Inferior parietal cortex (tissue), 1 donor: Measurements from ENCODE around the gene SFMBT1.
"Not testable (repeated sequence)": the region's sequence is repeated elsewhere in the genome, so short reads cannot be mapped to it uniquely, and the experiment has no call there.

Source experiments
- DNase-seq: peaks from one replicate; pipeline ENCODE4 v3.0.0-alpha.2; 2016; ENCODE audit errors: extremely low spot score

Gene SFMBT1

DNA sequence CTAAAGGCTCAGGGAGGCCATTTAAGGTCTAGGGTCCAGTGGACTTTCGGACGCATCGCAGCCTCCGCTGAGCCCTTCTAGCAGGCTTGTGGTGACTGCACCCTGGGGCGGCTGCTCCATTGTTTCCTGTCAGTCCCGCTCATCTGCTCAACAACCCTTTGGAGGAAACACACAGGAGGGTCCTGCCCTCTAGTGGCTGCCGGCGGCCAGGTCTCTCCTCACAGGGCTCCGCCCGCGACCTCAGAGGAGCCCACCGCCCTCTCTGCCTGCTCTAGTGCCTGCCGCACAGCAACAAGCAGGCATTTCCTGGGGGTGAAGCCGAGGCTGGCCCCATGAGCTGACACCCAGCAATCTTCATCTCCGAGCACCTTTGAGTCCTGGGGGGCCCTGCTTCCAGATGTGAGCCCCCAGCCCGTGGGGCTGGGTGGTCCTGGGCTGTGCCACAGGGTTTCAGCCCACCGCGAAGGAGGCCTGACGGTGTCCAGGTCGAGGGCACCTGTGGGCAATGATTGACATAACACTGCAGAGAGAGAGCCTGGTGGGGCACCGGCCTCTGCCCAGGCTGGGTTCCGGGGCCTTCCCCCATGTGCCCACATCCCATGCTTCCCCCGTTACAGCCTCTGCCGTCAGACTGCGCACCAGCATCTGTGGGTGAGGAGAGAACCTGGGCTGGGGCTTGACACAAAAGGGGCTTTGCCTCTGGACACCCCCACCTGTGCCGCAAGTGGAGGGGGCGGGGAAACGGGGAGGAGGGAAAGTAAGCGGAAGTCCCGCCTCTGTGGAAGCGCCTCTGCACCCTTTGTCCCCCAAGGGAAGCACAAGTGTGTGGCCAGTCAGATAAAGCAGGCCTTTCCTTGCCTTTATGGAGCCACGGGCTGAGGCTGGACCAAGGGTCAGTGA is 27.0 kb upstream of the SFMBT1 start:
- peak; percentile 78 for DNase-seq

DNA sequence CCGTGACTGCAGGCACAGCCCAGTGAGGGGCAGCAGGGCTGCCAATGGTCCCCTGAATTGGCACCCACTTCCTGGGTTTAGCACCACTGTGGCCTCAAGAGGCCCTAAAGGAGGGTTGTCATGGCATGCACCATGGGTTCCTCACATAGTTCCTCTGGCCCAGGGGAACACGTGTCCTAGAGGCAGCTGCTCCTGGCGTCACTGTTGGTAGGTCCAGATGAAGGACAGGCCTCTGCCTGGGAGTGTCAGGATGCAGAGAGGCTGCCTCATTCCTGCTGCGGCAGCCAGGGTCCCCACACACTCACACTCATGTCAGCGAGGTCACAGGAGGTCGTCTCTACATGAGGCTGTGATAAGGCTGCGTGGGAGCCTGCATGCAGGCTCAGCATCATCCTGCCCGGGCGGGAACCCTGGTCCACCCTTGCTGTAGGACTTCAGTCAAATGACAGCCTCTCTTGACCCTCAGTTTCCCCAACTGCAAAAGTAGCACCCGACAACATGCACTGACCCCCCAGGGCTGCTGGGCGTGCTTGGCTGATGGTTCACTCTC is 26.1 kb upstream of the SFMBT1 start:
- no peak for DNase-seq

DNA sequence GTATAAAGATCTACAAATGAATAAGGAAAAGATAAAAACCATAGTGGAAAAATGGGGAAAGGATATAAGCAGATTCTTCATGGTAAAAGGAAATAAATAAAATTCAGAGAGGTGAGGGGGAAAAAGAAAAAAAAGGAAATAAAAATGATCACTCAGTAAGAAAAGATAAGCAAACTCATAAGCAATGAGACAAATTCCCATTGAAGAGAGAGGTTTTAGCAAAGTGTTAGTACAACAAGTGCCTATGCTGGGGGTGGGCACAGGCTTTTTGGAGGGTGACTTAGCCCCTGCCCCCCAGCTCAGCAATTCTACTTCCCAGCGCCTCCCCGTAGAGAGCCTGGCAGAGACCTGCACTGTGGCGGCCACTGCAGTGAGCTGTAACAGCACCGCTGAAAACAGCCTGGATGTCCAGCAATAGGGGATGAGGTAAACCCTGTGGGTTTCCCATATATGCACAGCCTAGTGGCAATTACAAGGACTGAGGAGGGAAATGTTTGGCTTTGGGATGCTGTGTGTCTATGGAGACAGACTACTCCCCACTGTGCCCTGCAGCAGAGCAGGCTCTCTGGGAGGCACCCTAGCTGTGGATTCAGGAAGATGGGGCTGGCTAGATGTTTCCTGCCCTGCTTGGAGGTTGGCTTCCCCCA is 23.7 kb upstream of the SFMBT1 start:
- DNase-seq: no peak

DNA sequence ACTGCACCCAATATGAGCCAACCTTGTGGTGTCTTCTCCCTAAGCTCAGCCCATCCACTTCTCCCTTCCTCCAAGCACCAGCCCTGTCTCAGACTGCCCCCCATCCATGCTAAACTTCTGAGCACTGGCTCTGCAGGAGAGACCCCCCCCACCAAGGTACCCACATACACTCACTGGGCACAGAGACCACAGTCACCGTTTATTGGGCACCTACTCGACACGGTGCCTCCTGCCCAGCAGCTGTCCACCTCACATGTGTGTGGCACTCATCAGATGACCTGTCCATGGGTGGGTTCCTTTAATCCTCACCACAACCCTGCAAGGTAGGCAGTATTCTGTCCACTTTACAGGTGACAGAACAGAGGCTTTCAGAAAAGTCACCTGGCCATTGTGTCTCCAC is 22.3 kb upstream of the SFMBT1 start:
- DNase-seq: no peak

DNA sequence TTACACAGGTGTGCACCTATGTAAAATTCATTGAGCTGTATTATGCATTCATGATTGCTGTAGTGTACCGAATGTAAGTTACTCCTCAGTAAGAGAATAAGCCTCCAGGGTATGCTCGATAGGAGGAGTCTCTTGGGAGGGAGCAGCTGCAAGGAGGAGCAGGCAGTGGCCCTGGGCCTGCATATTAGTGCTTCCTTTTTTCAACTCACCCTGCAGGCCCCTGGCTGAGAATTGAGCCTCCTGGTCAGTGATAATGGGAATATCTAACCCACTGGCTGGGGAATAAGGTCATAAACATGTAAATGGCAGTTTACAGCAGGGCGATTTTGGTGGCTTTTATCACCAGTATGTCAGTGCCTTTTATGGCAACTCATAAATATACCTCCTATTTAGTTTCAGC is 21.7 kb upstream of the SFMBT1 start:
- DNase-seq: no peak

DNA sequence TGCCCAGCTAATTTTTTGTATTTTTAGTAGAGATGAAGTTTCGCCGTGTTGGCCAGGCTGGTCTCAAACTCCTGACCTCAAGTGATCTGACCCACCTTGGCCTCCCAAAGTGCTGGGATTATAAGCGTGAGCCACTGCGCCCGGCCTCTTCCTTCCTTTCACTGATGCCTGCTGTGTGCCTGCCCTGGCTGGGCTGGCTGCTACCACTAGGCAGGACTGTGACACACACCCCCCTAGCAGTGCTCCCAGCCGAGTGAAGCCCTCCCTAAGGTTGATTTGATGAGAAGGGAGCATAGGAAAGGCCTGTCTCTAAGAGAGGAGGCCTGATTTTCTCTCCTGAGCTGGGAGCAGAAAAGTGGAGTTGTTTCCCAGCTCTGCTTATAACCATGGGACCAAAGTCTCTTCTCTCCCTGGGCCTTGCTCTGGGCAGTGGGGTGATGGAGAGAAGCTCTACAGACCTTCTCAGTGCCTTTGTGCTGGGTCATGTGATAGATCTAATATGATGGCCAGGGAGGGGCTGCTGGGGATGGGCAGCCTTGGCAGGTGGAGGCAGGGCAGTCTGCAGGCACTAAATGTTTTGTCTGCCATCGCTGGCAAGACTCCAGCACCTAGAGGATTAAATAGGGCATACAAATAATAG is 20.1 kb upstream of the SFMBT1 start:
- DNase-seq: no peak

DNA sequence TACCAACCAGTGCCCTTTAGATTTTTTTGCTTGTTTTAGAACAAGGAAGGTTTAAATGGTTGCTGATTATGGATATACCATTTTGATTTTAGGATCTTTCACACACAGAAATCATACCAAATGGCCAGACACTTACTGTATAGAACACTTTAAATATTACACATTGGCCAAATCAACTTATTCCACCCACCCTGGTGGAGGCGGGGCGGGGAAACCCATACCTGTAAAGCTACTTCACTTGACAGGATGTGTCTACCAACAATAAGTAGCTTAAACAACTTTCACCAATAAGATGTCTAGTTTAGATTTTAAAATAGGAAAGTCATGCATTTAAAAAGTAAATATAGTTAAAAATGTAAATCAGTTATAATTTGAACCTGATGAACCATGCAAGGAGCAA is 17.0 kb upstream of the SFMBT1 start:
- no peak for DNase-seq

DNA sequence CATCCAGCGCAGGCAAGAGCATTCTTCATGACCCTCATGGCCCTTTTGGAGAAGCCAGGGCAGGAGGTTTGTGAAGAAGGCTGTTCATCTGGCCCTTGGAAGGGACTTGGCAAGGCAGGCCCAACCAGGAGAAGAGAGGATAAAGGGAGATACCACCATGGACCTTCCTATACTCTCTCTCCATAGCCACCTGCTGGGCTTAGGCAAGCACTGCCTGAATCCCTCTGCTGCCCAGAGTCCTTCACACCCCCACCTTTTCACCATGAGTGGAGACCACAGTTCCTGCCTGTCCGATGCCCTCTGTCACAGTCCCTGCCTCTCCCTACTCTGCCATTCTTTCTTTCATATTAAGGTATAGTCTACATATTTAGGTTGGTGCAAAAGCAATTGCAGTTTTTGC is 10.6 kb upstream of the SFMBT1 start:
- no peak for DNase-seq

DNA sequence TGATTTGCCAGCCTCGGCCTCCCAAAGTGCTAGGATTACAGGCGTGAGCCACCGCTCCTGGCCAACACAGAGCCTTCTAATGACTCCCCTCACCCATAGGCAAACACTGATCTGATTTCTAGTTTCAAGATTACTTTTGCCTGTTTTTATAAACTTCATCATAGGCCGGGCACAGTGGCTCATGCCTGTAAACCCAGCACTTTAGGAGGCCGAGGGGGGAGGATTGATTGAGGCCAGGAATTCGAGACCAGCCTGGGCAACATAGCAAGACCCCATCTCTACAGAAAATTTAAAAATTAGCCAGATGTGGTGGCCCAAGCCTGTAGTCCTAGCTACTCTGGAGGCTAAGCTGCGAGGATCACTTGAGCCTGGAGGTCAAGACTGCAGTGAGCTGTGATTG is 8.4 kb upstream of the SFMBT1 start:
- DNase-seq: not testable (repeated sequence)

DNA sequence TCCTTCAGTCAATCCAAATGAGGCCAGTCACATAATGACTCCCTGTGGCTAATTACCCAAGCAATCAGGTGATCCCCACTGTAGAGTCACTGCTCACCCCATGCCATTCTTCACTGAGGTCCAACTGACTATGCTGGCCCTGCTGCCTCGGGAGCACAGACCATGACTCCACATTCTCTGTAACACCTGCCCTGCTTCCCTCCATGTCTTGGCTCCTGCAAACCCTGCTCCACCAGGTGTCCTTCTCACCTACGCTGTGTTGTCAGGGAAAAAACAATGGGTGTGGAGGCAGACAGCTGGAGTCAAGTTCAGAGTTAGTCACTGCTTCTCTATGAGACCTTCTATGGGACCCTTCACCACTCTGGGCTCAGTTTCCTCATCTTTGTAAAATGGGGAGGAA is 6.1 kb upstream of the SFMBT1 start:
- no peak for DNase-seq

DNA sequence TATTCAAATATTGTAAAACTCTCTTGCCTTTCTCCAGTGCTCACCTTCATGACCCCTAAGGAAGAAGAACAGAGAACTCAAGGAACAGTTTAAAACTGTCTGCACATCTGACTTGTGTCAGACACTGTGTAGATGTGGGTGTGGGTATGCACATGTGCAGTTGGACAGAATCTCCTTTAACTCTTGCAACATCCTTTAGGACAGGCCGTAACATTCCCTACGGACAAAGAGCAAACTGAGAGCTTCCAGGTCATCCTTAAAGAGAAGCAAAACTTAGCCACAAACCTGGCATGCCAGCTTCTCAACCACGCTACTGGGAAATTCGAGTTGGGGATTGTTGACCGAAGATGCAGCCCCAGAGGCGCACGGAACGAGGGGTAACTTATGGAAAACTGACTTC is 4.1 kb upstream of the SFMBT1 start:
- DNase-seq: no peak

DNA sequence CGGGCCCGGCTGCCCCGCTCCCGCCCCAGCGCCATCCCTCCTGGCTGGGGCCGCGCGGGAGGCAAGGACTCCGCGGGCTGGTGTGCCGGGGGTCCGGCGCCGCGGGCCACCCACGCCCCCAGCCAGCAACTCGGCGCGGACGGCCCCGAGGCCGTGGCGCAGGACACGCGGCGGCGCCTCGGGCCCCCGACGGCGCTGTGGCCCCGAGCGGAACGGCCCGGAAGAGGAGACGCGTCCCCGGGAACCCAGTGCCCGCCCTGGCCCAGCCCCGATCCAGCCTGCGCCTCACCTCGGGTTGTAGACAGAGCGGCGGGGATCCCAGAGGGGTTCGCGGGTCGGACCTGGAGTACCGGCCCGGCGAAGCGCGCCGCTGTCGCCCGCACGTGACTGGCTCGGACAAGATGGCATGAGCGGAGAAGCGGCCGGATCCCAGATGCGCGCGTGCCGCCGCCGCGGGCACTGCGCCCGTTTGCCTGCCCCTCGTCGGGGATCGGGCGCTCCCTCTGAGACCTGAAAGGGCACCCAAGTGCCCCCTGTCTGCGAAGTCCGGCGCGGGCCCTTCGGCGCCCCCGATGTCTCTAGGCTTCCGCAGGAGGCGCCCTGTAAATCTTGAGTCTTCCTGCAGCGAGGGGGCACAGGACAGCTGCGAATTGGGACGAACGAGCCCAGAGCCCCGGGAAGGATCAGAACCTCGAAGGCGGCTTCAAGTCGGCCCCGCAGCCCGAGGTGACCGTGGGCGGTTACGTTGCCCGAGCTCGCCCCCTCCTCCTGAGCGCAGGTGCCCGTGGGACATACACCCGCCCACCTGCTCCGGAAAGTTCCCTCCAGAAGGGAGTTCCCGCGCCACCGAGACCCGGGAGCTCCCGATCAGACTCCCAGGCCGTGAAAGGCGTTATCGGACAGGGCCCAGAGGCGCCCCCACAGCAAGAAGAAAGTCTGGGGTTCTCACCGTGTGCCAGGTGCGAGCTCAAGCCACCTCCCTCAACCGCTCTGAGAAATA is 598 bp upstream of the SFMBT1 start:
- DNase-seq: peak; percentile 25

DNA sequence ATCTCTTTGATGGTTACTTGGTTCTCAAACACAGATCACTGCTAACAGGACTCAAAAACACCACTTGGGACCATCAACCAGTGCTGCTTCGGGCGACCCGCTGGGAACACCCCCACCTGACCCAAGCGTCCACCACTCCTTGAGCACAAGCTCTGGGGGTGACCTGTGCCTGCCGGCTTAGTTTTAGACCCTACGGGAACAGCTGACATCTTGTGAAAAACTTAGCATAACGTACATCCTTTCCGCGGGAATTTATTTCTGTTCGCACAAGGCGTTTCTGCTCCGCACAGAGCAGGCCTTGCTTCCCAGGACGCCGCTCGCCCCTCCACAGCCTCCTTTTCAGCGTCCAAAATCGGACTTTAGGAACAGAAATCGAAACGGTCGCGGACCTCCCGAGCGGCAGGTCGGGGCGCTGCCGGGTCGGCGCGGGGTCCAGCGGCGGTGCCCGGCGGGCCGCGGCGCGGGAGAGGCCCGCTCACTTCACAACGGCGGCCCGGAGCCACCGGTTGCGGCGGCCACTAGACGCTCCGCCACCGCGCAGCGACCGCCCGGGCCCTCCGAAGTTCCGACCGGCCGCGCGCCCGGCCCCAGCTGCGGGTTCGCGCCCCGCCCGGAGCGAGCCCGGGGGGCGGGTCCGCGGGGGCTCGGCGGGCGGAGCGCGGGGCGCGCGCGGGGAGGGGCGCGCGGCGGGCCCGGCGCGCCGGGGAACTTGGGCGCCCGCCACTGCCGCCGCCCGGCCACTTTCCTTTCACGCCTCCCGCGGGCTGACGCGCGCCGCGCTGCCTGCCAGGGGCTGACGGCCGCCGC is 959 bp downstream of the SFMBT1 start:
- peak; percentile 50 for DNase-seq

DNA sequence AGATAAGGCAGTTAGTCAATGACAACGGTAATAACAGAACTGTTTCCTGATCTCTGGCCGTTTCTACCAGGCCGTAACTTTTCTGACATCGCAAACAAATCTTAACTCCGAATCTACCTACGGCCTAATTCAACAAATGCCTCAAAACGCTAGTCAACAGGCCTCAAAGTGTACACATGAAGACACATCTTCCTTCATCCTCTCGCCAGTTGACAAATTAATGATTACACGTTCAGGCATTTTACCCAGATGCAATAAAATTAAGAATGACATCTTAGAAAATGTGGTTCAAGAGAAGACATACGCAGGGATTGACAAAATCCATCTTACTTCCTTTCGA is 1.5 kb downstream of the SFMBT1 start:
- peak; percentile 47 for DNase-seq

DNA sequence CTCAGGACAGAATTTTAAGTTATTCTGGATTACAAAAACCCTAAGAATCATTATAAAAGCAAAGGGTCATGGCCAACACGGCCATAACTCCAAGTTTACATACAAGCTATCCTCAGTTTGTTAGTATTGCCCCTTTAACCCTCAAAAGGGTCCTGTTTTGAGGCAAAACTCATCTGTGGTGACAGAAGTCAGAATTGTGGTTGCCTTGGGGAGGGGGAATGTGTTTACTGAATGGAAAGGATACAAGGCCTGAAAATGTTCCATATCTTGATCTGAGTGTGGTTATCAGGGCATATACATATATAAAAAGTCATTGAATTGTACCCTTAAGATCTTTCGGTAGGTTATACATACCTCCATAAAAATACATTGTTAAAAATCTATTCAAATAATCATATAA is 2.1 kb downstream of the SFMBT1 start:
- DNase-seq: no peak

DNA sequence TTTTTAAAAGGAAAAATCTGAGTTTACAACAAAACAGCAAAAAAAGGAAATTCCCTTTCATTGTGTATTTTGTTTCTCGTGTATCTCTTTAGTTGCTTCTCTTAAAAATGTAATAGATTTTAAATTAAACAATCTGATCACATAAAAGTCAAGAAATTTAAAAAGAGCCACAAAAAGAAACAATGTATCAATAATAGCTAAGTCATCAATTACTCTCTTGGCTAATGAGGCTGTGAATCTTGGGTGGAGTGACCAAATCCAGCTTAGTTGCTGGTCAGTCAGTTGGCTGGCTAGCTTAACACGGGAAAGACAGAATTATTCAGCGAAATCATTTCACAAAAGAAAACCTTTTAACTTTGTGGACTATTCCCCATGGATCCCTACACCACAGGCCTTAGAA is 3.2 kb downstream of the SFMBT1 start:
- DNase-seq: no peak

DNA sequence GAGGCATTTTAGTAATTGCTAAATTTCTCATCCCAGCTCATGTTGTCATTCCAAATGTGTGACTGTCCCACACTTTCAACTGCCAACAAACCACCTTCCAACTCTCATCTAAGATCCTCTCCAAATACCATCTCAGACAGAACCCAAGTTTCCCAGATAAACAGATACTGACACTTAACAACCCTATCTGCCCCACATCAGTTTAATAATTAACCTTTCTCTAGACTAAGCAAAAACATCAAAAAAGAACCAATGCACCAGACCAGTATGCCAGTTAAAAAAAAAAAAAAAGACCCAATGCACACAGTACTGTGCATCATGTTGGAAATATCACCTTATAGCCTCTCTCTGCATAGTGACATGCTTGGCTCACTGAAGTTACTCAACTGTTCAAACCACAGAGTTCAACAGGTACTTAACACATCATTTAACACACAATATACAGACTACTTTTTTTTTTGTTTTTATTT is 5.5 kb downstream of the SFMBT1 start:
- no peak for DNase-seq

DNA sequence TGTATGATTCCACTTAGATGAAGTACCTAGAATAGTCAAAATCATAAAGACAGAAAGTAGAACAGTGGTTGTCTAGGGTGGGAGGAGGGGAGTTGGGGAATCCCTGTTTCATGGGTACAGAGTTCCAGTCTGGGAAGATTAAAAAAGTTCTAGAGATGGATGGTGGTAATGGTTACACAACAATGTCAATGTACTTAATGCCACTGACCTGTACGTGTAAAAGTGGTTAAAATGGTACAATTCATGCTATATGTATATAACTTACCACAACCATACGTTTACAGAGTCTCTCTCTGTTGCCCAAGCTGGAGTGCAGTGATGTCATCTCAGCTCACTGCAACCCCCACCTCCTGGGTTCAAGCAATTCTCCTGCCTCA is 6.5 kb downstream of the SFMBT1 start:
- no peak for DNase-seq

DNA sequence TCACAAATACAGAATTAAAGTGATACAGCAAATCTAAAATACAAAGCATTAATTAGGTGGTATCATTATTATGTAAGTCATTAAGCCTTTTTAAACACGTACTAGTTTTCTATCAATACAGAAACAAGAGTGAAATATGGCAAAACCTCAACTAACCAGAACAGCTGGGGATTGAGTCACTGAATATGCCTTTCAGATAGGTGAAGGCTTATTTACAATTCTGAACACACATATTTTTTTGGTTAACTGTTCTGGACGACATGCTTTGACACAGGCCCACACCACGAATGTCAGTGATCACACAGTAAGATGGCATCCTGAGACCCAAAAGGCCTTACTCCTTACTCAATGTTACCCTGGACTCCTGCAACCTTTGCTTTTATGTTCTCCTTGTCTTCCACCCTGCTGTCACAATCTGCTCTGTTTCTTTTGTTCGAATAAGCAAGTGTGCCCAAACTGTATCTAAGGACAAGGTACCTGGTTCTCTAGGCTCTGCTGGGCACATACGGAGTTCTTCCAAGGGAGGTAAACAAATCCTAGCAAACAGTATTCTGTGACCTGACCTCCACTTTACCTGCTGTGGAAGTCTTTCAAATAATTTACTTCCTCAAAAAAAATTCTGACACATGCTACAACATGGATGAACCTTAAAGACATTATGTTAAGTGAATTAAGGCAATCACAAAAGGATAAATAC is 7.0 kb downstream of the SFMBT1 start:
- DNase-seq: no peak
